Upper lobe of left lung (tissue), 6 donors: ENCODE measurements around the gene GRID1. TPM values are rescaled to one million over a fixed set of nuclear protein-coding genes. Genes with fewer than 3 reads are reported as not detected.

Experiments used
- ATAC-seq, 2 donors: fragments of 200-7000 bp; cut with Tn5 transposase; one replicate each; pipeline ENCODE4 v1.9.1; 2022; ENCODE audit warnings: mild to moderate bottlenecking in 2 of 2, moderate library complexity in 2 of 2; ENCODE audit not compliant: low FRiP score in 2 of 2
- DNase-seq, 2 donors: peaks; one replicate each; pipeline ENCODE4 v3.0.0-alpha.2; 2019 to 2020
- H3K27ac ChIP-seq, 4 donors: fragments of 200-600 bp; sonication (generic); one replicate each; pipeline ENCODE4 v1.5.1; 2016 to 2019
- H3K27me3 ChIP-seq, 4 donors: fragments of 200-600 bp; sonication (generic); one replicate each; pipeline ENCODE4 v1.5.1; 2017 to 2019
- H3K36me3 ChIP-seq, 4 donors: fragments of 200-600 bp; sonication (generic); one replicate each; pipeline ENCODE4 v1.5.1; 2016 to 2019
- H3K4me1 ChIP-seq, 4 donors: fragments of 200-600 bp; sonication (generic); one replicate each; pipeline ENCODE4 v1.5.1; 2018 to 2019
- H3K4me3 ChIP-seq, 4 donors: fragments of 200-600 bp; sonication (generic); one replicate each; pipeline ENCODE4 v1.5.1; 2017 to 2019; ENCODE audit warnings: mild to moderate bottlenecking in 2 of 4, moderate library complexity in 1 of 4
- H3K9me3 ChIP-seq, 4 donors: fragments of 200-600 bp; sonication (generic); one replicate each; pipeline ENCODE4 v1.5.1; 2018 to 2019
- EP300 ChIP-seq, 4 donors: sonication (generic); formaldehyde crosslinking; IDR thresholded peaks; one replicate each; pipeline ENCODE4 v1.5.1; 2017; ENCODE audit warnings: antibody characterized with exemption in 4 of 4, control low read depth in 2 of 4
- POLR2A ChIP-seq, 4 donors: fragments of 450-650 bp; IDR thresholded peaks; one replicate each; pipeline ENCODE4 v1.5.1; 2016 to 2017; ENCODE audit warnings: antibody characterized with exemption in 4 of 4, mild to moderate bottlenecking in 2 of 4
- POLR2AphosphoS5 ChIP-seq, 2 donors: sonication (generic); formaldehyde crosslinking; IDR thresholded peaks; one replicate each; pipeline ENCODE4 v1.5.1; 2017; ENCODE audit warnings: antibody characterized with exemption in 2 of 2
- WGBS, 2 donors: methylation state at CpG; one replicate each; pipeline ENCODE4 v1.1.5; 2017 to 2018; 5-methylcytosine and 5-hydroxymethylcytosine counted together
- total RNA-seq, 6 donors: library from RNA; depleted of rRNA in 4 of 6; stranded (reverse); fragments of >200 nt in 4 of 6; gene quantifications; one replicate each; pipeline versions ENCODE4 v1.1.0 to v1.2.1, GENCODE V29; 2016 to 2021
- TF ChIP-seq, protein P1 (sequence below), 6 experiments: fragments of 450-650 bp in 4 of 6; fragments of 200-600 bp in 2 of 6; sonication (generic) in 2 of 6; IDR thresholded peaks; one replicate each; pipeline ENCODE4 v1.5.1; 2016 to 2019; ENCODE audit warnings: antibody characterized with exemption in 6 of 6
- donor health status: DM: no; HTN: no; CAD: no; lungs with moderate emphysema.
- donor health status: DM: no; HTN: yes; CAD: no; lungs with severe emphysema.

Gene GRID1
- total RNA-seq, 6 donors from 2014 or later = 1.5 to 5.2 (median 3.2) TPM

DNA sequence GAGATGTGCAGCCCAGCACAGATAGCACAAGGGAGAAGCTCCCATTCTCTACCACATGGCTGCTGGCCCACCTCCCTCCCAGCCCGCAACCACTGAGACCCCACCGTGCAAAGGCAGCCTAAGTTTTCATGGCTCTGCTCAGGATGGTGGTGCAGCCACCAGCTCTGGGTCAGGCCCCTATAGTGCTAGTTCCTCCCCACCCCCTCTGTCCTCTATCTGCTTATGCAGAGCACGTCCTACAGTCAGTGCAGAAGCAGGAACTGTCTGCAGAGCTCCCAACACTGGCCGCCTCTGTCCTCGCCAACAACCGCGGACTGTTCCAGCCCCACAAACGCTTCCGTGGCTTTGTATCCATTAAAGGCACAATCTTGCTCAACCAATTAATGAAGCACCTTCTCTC is 278.9 kb downstream of the GRID1 start:
- no peak for TF ChIP-seq POLR2AphosphoS5 (IDR thresholded peaks at IDR 0.05)
- TF ChIP-seq POLR2A (IDR thresholded peaks at IDR 0.05) = no peak
- TF ChIP-seq EP300 (IDR thresholded peaks at IDR 0.05) = no peak
- TF ChIP-seq, protein P1, sequence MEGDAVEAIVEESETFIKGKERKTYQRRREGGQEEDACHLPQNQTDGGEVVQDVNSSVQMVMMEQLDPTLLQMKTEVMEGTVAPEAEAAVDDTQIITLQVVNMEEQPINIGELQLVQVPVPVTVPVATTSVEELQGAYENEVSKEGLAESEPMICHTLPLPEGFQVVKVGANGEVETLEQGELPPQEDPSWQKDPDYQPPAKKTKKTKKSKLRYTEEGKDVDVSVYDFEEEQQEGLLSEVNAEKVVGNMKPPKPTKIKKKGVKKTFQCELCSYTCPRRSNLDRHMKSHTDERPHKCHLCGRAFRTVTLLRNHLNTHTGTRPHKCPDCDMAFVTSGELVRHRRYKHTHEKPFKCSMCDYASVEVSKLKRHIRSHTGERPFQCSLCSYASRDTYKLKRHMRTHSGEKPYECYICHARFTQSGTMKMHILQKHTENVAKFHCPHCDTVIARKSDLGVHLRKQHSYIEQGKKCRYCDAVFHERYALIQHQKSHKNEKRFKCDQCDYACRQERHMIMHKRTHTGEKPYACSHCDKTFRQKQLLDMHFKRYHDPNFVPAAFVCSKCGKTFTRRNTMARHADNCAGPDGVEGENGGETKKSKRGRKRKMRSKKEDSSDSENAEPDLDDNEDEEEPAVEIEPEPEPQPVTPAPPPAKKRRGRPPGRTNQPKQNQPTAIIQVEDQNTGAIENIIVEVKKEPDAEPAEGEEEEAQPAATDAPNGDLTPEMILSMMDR (IDR thresholded peaks at IDR 0.05) = no peak
- ATAC-seq = no peak
- no peaks in the 10 kb centered on the region for H3K27me3 ChIP-seq
- H3K27ac ChIP-seq = no peak overlapping the region
- no peaks in the 10 kb centered on the region for H3K36me3 ChIP-seq
- no peak overlapping the region for H3K4me3 ChIP-seq
- no peak for DNase-seq
- WGBS, 2 donors = 56 to 63% methylated on average over 7 to 9 of the region's 9 CpGs
- no peaks in the 10 kb centered on the region for H3K4me1 ChIP-seq
- no peaks in the 10 kb centered on the region for H3K9me3 ChIP-seq

DNA sequence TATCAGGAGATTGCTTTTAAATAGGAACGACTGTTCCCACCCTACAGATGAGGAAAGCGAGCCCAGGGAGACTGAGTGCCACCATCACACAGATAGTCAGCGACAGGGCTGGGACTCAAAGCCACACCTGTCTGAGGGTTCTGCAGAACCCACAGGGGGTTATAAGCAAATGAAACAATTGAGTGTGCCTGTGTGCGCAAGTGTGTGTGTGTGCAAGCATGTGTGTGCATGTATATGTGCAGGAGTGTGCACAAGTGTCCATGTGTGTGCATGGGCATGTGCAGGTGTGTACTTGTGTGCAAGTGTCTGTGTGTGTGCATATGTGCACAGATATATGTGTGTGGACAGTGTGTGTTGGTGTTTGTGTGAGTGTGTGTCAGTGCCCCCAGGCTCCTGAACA is 280.2 kb downstream of the GRID1 start:
- peak in 1 of 2 donors; percentile 11 for ATAC-seq
- no peaks in the 10 kb centered on the region for H3K9me3 ChIP-seq
- no peak for DNase-seq
- TF ChIP-seq, protein P1 (IDR thresholded peaks at IDR 0.05) = no peak
- TF ChIP-seq POLR2A (IDR thresholded peaks at IDR 0.05) = no peak
- TF ChIP-seq POLR2AphosphoS5 (IDR thresholded peaks at IDR 0.05) = no peak
- no peak for TF ChIP-seq EP300 (IDR thresholded peaks at IDR 0.05)
- no peak overlapping the region for H3K4me3 ChIP-seq
- WGBS, 2 donors = 90 to 92% methylated on average over 4 of the region's 4 CpGs
- no peaks in the 10 kb centered on the region for H3K27me3 ChIP-seq
- H3K4me1 ChIP-seq = no peaks in the 10 kb centered on the region
- no peaks in the 10 kb centered on the region for H3K36me3 ChIP-seq
- no peak overlapping the region for H3K27ac ChIP-seq

DNA sequence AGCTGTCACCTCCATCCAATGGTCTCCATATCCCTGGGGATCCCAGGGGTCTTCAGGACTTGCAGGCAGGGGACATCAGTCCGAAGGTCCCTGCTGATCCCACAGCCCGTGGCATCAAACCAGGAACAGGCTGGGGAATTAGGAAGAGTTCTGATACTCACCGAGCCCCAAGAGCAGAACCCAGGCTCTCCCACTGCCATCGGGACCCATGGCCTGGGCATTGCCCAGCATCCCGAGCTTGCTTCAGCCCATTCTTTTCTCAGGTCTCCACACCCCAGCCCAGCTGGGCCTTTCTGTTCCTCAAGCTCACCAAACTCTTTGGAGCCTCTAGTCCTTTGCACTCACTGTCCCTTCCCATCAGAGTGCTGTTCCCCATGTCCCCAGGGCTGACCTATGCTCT is 280.9 kb downstream of the GRID1 start:
- ATAC-seq (no peak), DNase-seq (no peak)
- Histone ChIP-seq H3K36me3 (no peaks in the 10 kb centered on the region), H3K27me3 (no peaks in the 10 kb centered on the region), H3K9me3 (no peaks in the 10 kb centered on the region), H3K27ac (no peak overlapping the region), H3K4me1 (no peaks in the 10 kb centered on the region), H3K4me3 (no peak overlapping the region)
- TF ChIP-seq EP300 (IDR thresholded peaks at IDR 0.05) (no peak), POLR2AphosphoS5 (IDR thresholded peaks at IDR 0.05) (no peak), POLR2A (IDR thresholded peaks at IDR 0.05) (no peak)
- TF ChIP-seq, protein P1 (IDR thresholded peaks at IDR 0.05) = no peak
- 54 to 80% methylated on average over 2 to 5 of the region's 5 CpGs for WGBS, 2 donors

DNA sequence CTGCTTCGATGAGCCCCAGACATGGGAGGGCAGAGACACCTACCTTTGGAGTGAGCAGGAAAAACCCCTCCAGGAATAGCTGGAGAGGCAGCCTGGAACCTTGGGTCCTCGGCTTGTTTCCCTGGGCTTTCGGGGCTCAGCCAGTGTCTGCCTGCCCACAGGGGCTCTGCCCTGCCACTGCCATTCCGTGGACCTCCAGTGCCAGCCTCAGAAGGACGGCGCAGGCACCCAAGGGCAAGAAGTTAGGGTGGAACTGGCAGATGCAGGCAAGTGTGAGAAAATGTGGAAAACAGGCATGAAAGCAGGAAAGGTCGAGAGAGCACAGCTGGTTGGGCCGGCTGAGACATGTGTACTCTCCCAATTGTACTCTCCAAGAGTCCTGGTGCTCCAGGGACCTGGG is 281.5 kb downstream of the GRID1 start:
- Histone ChIP-seq H3K27me3 (no peaks in the 10 kb centered on the region), H3K9me3 (no peaks in the 10 kb centered on the region), H3K27ac (no peak overlapping the region), H3K4me1 (no peaks in the 10 kb centered on the region), H3K4me3 (no peak overlapping the region), H3K36me3 (no peaks in the 10 kb centered on the region)
- no peak for ATAC-seq
- TF ChIP-seq POLR2AphosphoS5 (IDR thresholded peaks at IDR 0.05) (no peak), POLR2A (IDR thresholded peaks at IDR 0.05) (no peak), EP300 (IDR thresholded peaks at IDR 0.05) (no peak)
- TF ChIP-seq, protein P1 (IDR thresholded peaks at IDR 0.05) = no peak
- 76 to 79% methylated on average over 8 of the region's 8 CpGs for WGBS, 2 donors
- no peak for DNase-seq

DNA sequence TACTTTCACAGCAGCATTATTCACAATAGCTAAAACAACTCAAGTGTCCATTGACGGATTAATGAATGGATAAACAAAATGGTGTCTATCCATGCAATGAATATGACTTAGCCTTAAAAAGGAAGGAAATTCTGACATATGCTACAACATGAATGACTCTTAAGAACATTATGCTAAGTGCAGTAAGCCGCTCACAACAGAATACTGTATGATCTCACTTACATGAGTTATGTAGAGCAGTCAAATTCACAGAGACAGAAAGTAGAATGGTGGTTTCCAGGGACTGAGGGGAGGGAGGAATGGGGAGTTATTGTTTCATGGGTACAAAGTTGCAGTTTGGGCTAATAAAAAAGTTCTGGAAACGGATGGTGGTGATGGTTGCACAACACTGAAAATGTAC is 282.0 kb downstream of the GRID1 start:
- ATAC-seq = no peak

More for the DNA sequence above, 282.0 kb downstream of the GRID1 start:
- Histone ChIP-seq H3K4me1 (no peaks in the 10 kb centered on the region), H3K9me3 (no peaks in the 10 kb centered on the region), H3K27me3 (no peaks in the 10 kb centered on the region), H3K27ac (no peak overlapping the region), H3K36me3 (no peaks in the 10 kb centered on the region), H3K4me3 (no peak overlapping the region)
- TF ChIP-seq POLR2AphosphoS5 (IDR thresholded peaks at IDR 0.05) (no peak), EP300 (IDR thresholded peaks at IDR 0.05) (no peak), POLR2A (IDR thresholded peaks at IDR 0.05) (no peak)
- TF ChIP-seq, protein P1 (IDR thresholded peaks at IDR 0.05) = no peak
- DNase-seq = no peak
- WGBS, 2 donors = 71 to 77% methylated on average over 3 of the region's 3 CpGs
